Right ventricle myocardium inferior (tissue), 1 donor: ENCODE data around the gene ITPR1. TPM values are rescaled to one million over a fixed set of nuclear protein-coding genes. Genes with fewer than 3 reads are reported as not detected.

Experiments
- ATAC-seq: fragments of 200-7000 bp; cut with Tn5 transposase; one replicate; pipeline ENCODE4 v1.9.1; 2020; ENCODE audit warnings: mild to moderate bottlenecking, moderate library complexity
- DNase-seq: peaks from one replicate; pipeline ENCODE4 v3.0.0; 2021; ENCODE audit errors: missing footprints
- intact Hi-C: fragments of 100-400 bp; cut with DNase I; formaldehyde crosslinking; loops from one replicate; pipeline ENCODE4 v1.11.0; 2022
- total RNA-seq: library from RNA; stranded (reverse); fragmentation: NEBNext Ultra II Directional; extraction: Animal tissue kit (Norgen Biotek cat#: 25700); gene quantifications from one replicate; pipeline ENCODE4 v1.2.1, GENCODE V29; 2021
- donor health status: DM: no; HTN: yes; CAD: no; lungs with severe emphysema.

Gene ITPR1
- total RNA-seq, 1 donor from 2014 or later = 22.4 TPM

DNA sequence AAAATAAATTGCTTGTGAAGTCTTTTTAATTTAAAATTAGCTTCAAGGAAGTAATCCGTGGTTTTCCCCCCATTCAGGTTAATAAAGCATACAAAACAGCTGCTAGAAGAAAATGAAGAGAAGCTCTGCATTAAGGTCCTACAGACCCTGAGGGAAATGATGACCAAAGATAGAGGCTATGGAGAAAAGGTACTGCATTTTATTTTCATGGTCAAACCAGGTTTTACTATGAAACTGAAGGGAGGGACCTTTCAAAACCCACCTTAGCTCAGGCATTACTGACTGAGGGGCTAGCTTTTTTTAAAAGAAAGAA, 218.5 kb downstream of the ITPR1 start:
- DNase-seq = no peak
- intact Hi-C loops = loop anchor here (1.0 to 5.0 kb wide), 2 partner anchors 346 to 476 kb away; partner anchors contain the start of gene EDEM1
- no peak for ATAC-seq

DNA sequence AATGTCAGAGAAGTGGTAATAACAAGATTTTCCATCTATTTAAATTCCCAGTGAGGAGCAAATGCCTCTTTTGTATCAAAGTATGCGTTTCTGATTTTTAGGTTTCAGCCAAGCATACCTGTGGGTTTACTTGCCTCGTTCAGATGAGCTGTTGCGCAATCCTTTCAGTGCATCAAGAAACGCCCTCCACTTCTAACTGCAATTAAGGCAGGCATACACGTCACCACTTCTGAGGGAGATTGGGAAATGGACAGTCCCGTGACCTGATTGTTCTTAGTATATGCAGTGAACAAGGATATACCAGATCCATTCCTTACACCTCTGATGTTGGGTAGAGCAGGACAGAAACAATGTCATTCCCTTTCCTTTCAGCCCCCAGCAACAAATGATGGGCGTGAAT, 219.0 kb downstream of the ITPR1 start:
- DNase-seq = no peak
- peak; percentile 14 for ATAC-seq
- intact Hi-C loops = loop anchor here (5.0 kb wide), 1 partner anchor 475 kb away; the partner anchor contains the start of gene EDEM1

DNA sequence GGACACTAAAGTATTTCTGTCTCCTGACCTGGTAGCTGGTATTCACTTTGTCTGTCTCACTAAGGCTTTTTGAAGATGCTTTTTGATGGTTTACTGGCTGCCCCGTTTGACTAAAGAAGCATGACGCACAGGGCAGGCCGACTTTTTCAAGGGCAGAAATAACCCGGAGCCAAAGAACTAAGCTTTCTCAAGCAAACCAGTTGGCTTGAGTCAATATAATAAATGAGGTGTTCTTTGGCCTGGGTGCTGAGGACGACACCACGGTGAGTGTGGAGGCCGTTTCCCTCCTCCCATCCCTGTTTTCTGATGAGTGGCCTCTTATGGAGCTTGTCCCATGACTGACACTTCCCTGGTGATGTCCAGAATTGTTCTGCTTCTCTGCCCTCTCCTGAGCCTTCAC, 220.9 kb downstream of the ITPR1 start:
- intact Hi-C loops = loop anchor here (5.0 kb wide), 1 partner anchor 473 kb away; the partner anchor contains the start of gene EDEM1
- no peak for DNase-seq
- ATAC-seq = no peak

DNA sequence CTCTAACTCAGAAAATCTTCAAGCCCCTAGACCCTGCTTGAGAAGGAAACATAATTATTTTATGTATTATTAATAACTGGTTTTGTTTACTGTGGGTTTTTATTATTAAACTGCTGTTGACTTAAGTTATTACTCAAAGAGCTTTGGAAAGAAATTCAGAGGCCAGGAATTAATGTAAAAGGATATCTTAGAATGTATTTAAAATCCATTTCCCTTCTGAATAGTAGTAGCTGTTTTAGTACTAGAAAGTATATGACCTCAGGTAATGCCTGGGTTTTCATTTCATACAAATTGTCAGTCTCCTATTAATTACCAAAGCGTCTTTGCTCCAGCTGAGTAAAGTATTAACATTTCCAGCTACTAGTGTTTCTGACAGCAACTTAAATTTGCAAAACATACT, 223.1 kb downstream of the ITPR1 start:
- DNase-seq = no peak
- ATAC-seq = no peak
- intact Hi-C loops = no loop called here

DNA sequence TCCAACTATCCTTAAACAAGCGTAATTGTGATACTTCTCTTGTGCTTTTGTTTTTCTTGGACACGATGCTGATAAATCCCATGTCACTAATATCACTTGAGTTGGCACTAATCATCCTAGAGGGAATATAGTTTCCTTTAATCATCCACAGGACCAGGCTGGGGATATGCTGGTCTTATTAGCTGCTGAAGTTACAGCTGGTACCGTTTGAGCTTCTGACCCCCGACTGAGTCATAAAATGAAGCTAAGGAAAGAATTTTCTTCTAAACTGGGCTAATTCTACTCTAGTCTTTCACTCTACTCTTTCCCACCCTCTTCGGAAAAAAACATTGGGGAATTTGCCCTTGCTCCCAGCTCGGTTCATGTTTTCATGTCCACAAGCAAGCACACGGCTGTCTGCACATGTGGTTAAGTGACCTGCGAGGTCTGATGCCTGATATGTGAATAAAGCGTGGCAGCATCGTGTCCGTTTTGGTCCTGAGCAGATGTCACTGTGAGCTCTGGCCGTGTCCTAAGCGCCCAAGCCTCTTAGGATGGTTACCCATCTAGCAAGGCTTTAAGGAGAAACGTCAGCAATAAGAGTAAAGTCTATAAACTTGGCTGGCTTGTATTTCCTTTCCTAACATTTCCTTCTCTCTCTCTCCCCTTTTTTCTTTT, 223.7 kb downstream of the ITPR1 start:
- ATAC-seq (no peak), DNase-seq (peak; percentile 60)
- intact Hi-C loops = loop anchor here (1.0 kb wide), 1 partner anchor 310 kb away; no protein-coding TSS in a partner anchor

DNA sequence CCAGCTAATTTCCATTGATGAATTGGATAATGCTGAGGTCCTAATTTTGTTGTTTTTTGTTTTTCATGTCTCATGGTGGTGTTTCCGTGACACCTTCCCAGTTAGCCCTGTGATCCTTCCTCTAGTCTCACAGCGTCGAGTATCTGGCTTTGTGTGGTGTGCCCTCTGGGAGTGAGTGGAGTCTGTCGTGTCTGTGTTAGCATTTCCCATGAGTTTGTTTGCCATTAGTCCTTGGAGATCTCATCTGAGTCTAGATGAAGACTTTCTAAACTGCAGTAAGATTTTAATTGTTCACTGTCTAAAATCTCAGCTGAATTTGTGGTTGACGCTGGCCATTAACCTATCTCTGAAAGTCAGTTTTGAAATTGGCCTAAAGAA, 224.2 kb downstream of the ITPR1 start:
- intact Hi-C loops = loop anchor here (1.0 kb wide), 1 partner anchor 310 kb away; no protein-coding TSS in a partner anchor
- no peak for ATAC-seq
- DNase-seq = no peak

DNA sequence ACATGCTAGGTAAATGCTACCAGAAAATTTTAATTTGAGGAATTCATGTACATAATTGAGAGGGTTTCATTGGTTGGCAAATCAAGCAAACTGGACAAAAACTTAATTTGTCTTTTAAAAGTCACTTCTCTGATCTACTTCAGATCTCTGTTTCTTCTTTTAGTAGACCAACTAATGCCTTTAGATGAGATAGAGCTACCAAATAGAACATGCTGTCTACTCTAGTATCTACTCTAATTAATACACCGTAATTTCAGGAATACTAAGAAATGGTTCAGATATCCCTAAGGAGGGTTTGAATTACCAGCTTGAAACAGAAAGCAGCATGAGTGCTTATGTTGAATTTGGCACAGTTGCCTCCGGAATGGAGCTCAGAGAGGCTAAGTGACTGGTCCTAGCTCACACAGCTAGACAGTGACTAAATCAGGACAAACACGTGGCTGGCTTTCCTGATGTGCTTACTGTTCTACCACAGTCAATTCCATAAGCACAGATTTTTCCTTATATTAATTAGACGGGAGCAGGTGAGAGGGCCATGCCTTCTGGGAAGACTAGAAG, 225.1 kb downstream of the ITPR1 start:
- DNase-seq (no peak), ATAC-seq (no peak)
- intact Hi-C loops = no loop called here

DNA sequence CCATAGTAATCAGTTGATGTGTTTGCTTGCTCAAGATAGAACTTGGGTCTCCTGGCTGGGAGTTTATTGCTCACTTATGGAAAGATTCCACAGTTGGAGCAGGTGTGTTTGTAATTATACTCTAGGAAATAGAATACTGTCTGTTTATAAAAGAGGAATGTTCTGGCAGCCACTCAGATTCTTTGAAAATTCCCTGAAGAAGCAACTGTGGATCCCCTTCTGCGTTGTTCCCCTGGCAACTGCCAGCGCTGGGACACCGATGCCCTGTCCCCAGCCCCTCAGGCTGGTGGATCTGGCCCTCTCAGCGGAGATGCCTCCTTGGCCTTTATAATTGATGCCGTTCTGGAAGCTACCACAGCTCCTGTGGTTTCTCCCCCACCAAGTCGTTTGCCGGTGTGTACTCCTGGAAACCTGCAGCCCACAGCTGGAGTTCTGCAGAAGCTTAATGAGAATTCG, 225.9 kb downstream of the ITPR1 start:
- ATAC-seq (no peak), DNase-seq (no peak)
- intact Hi-C loops = no loop called here

DNA sequence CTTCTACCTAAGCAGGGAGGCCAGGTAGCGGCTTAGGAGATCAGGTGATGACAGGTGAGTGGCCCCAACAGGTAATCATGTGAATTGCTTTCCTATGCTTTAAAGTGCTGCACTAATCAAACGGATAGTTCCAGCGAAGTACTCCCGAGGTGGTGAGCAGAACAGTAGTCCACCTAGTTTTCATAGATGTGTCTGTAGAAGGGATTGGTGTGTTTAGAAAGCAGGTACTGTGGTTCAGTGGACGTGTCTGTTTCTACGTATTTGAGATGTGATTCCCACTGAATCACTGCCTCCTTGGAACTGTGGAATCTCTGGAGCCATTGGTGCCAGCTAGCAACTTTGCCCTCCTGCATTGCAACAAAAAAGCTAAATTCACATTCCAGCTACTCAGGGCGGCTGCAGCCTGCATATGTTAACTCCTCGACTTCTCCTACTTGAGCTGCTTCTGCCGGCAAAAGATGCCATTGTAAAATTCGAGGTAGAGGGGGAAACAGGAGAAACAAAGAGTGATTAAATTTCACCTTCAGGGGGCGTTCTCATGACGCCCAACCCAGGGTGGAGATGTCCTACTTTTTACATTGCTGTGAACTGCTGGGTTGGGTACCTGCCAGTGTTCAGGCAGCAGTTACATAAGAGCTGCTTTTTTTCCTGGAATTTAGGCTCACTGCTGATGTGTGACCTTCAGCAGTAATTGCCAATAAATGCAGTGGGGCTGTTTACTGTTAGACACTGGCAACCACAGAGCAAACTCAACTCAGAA, 227.3 kb downstream of the ITPR1 start:
- DNase-seq (peak; percentile 69), ATAC-seq (peak; percentile 68)
- intact Hi-C loops = loop anchor here (2.0 to 5.0 kb wide), 2 partner anchors 52 to 258 kb away; partner anchors contain the start of gene BHLHE40

DNA sequence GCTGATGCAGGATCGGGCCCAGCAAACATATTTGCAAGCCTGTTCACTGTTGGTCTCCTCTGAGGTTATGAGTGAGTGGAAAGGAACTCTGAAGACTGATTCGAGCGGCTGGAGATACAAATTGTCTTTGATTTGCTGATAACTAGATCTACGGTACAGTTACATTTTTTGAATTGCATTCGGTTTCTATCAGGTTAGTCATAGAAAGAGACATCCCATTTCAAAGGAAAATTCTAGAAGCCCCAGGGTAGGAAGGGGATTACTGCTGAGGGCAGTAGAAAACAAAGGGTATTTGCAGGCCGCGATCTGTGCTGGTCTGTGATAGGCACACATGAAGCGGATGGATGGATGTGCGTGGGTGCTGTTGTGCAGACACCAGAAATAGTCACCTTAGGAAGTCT, 228.4 kb downstream of the ITPR1 start:
- DNase-seq (no peak), ATAC-seq (no peak)
- intact Hi-C loops = loop anchor here (2.0 to 5.0 kb wide), 2 partner anchors 51 to 257 kb away; partner anchors contain the start of gene BHLHE40

DNA sequence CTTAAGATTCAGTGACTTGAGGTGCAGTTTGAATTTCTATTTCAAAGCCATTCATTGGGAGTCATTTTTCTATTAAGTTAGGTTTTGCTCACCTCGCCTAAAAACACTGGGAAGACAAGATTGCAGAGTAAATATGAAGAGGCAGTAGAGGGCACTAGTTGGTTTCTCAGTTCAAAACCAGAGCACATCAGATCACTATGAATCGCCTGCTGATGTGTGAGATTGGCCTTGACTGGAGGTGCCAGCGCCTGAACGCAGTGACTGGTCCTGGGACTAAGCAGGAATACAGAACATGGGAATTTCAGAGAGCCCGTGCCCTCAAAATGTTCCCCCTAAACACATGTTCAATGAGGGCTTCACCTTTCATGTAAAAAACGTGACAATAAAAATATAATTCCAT, 229.0 kb downstream of the ITPR1 start:
- ATAC-seq (peak; percentile 72), DNase-seq (peak; percentile 60)
- intact Hi-C loops = loop anchor here (5.0 kb wide), 1 partner anchor 50 kb away; no protein-coding TSS in a partner anchor

DNA sequence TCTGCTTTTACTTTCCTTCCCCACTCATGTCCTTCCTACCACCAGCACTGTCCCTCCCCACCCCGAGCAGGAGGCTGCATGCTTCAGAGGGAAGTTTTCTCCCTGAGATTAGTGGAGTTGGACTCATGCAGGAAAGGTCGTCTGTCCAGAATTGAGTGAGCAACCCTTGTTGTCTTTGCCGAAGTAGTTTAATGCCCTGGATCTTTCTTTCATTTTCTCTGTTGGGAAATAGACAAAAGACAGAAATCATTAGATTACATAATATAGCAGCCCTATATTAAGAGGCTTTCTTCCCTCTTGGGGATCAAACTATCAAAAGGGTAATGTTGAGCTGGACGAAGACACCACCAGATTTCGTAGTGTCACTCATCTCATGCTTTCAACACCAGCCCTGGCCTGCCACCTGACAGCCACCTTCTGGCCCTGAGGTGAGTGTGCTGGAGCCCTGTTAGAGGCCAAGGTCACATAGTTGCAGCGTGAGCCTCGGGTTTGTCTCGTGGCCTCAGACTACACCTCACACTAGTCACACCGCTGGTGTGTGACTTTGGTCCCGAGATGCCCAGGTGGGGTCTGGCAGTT, 231.0 kb downstream of the ITPR1 start:
- DNase-seq = no peak
- intact Hi-C loops = loop anchor here (5.0 kb wide), 1 partner anchor 48 kb away; no protein-coding TSS in a partner anchor
- ATAC-seq = no peak

DNA sequence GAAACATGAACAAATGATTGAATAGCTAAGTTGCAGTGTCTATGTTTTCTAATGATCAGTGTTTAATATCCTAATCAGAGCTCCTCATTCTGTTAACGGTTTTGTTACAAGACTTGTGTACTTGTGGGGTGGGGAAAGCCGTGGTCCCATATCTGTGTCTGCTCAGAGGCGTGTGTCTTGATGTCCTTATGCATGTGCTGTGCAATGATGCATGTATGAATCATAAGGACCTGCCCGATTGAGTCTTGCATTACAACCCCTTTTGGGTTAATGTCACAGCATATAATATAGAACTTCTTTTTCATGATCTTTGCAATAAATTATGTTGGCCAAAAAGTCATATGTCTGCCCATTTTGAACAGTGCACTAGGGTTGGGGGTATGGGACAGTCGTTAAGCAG, 233.4 kb downstream of the ITPR1 start:
- intact Hi-C loops = no loop called here
- ATAC-seq (no peak), DNase-seq (no peak)

DNA sequence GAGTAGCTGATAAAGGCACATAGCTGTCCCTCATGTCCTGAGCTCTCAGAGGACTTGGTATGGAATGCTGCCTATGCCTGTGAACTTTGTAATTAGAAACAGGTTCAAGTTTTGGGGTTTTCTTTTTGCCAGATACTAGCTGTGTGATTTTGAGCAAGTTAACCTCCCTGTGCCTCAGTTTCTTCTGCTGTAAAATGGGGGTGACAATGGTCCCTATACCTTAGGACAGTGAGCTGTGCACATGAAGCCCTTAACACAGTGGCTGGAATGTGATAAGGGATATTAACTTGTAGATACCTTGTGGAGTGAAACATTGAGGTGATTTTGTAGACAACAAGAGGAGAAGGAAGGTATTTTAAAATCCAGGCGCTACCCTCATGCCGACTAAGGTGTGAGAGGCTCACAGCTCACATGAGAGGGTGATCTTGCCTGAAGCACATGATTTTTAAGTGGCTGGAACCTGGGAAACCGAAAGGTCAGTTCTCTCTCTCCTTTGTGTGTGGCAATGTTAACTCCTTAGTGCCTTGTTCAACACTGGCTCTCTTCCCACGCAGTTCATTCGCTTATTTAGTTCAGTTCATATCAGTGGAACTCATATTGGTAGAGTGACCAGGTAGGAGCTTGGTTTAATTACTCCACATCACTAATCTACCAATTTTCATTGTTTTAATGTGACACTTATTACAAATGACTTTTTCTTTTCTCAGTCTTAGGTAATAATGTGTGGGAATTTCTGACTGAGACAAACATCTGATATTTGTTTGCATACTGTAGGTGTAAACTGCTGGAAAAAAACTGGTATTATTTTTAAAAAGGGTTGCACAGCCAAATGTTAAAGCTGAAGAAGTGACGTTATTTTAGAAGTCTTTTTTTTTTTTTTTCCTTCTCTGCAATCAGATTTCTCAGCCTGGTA, 236.2 kb downstream of the ITPR1 start:
- ATAC-seq = peak; percentile 35
- DNase-seq = no peak
- intact Hi-C loops = no loop called here

DNA sequence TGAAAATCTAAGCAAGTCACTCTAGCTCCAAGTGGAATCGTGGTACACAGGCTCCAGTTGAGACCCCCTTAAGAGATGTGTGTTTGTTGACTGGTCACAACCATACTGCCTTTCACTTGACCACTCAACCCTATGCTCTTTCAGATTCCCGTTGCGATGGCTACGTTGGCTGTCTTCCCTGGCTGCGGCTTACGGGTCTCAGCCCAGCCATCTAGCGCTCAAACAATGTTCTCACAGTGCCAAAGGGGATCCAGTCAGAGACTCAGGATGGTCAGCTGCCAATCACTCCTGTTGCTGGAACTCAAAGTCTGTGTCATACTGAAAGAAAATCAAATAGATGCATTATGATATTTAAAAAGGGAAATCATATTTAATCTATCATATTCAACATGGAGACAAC, 237.6 kb downstream of the ITPR1 start:
- intact Hi-C loops = loop anchor here (5.0 kb wide), 1 partner anchor 97 kb away; no protein-coding TSS in a partner anchor
- no peak for DNase-seq
- peak; percentile 47 for ATAC-seq

DNA sequence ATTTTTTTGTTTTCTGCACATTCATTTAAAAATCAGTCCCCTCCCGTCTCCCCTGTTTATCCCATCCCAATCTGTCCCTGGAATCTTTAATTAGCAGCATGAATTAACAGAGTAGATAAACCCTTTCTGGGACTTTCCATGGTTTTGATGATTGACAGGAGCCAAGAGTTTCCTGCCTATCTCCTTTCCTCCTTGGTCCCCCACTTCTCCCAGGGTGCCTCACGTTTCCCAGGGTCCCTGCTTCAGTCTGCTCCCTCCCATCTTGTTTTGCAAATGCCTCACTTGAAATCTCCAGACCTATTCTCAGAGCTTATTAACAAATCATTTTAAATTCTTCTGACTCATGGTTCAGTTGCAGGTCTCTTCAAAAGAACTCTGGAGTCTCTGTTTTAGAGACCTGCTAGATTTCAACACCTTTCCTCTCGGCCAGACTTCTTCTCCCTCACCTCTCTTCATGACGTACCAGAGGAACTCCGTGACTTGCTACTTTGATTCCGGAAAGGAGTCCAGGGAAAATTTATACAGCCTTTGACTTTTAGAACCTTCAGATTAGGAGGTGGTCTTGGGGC, 238.5 kb downstream of the ITPR1 start:
- intact Hi-C loops = loop anchor here (5.0 kb wide), 1 partner anchor 96 kb away; no protein-coding TSS in a partner anchor
- ATAC-seq (no peak), DNase-seq (no peak)

DNA sequence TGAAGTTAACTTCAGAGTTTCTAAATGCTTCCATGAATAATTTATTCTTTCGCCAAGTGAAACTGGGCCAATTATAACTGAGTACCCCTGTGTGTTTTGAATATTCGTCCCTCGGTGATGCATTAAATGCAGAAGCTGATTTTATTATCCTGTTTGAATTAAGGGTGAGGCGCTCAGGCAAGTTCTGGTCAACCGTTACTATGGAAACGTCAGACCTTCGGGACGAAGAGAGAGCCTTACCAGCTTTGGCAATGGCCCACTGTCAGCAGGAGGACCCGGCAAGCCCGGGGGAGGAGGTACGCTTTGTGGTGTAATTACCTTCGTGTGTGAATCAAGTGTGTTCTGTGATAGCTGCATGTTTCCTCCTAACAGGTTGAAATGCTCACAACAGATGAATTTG, 239.8 kb downstream of the ITPR1 start:
- intact Hi-C loops = loop anchor here (5.0 kb wide), 1 partner anchor 94 kb away; no protein-coding TSS in a partner anchor
- DNase-seq (no peak), ATAC-seq (no peak)

DNA sequence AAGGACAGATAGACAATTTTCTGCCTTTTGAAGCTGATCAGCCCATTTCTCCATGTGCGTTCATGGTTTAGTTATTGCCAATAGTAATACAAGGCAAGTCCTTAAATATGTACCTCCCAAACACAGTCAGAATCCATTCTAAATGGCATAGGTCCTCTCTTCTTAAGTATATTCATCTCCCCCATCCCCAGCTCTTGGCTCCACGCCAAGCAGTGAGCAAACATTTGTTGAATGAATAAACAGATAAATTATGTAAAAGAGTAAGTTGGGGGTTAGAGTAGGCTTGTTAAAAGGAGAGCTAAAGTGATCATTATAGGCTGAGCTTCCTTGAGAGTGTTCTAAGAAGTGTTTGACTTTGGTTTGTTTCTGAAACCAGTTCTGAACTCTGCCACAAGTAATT, 241.3 kb downstream of the ITPR1 start:
- intact Hi-C loops = loop anchor here (5.0 kb wide), 1 partner anchor 93 kb away; no protein-coding TSS in a partner anchor
- ATAC-seq (no peak), DNase-seq (no peak)
